ENCODE measurements around the gene RUVBL1.

Gene RUVBL1

DNA sequence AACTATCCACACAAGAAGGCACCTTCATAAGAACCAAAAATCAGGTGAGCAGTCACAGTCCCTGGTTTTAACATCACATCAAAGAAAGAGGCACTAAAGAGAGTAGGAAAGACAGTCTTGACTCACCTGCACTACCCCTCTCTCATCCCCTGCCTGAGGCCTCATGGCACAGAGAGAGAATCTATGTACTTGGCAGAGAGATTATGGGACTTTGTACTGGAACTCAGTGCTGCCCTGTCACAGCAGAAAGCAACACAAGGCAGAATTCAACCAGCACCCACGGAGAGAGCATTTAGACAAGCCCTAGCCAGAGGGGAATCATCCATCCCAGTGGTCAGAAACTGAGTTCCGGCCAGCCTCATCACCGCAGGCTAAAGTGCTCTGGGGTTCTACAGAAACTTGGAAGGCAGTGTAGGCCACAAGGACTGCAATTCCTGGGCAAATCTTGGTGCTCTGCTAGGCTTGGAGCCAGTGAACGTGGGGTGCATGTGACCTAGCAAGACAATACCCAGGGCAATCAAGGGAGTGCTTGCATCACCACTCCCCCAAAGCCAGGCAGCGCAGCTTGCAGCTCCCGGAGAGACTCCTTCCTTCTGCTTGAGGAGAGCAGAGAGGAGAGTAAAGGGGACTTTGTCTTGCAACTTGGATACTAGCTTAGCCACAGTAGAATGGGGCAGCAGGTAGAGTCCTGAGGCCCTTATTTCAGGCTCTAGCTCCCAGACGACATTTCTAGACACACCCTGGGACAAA is 8.5 kb upstream of the RUVBL1 start:
- DNase-seq (ENCODE audit: insufficient read length, low spot score) = no peak
- FAIRE-seq = no peak
- no peak for TF ChIP-seq CTCF (IDR thresholded peaks at IDR 0.05; ENCODE audit: insufficient read depth, missing control alignments)

- no peak for TF ChIP-seq CTCF (IDR thresholded peaks at IDR 0.05; ENCODE audit: insufficient read depth, missing control alignments)
- DNase-seq (ENCODE audit: insufficient read length, low spot score) (no peak), FAIRE-seq (no peak)
Observed at GRCh38 chr3:128128251-128128650, 4.6 kb upstream of the RUVBL1 start.

DNA sequence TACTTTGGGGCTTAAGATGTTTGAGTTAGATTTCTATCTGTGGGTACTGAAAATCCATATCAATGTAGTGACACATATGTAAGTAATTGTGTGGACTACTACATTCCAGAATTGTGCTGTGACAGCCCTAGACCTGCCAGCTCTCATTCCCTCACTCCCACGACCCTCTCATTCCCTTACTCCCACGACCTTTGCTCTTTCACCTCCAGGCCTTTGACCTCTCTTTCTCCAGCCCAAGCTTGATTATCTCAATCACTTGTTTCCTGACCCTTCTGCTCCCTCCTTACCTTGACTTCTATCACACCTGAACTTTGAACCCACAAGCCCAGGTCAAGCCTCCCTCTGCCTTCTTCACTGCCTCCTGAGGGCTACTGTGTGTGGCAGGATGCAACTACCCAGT is 3.6 kb upstream of the RUVBL1 start:
- DNase-seq (ENCODE audit: insufficient read length, low spot score) (no peak), FAIRE-seq (no peak)
- no peak for TF ChIP-seq CTCF (IDR thresholded peaks at IDR 0.05; ENCODE audit: insufficient read depth, missing control alignments)

DNA sequence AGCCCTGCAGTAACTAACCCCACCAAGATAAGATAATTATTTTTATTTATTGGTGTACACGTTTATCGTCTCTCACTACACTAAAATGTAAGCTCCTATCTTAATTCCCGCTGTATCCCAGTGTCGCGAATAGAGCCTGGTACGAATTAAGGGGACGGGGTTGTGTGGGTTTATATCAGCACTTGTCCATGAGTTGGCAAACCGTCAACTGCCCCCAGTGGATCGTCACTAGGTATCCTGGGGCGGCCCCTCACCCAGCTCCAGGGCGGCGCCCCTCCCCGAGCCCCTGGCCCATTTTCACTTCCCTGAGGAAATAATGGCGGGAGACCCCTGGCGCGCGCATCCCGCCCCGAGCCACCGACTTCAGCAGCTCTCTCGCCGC is 465 bp downstream of the RUVBL1 start:
- DNase-seq (ENCODE audit: insufficient read length, low spot score) = no peak
- TF ChIP-seq CTCF (IDR thresholded peaks at IDR 0.05; ENCODE audit: insufficient read depth, missing control alignments) = no peak
- no peak for FAIRE-seq

GRCh38 chr3:128122013-128122412 is 1.6 kb downstream of the RUVBL1 start:
- no peak for TF ChIP-seq CTCF (IDR thresholded peaks at IDR 0.05; ENCODE audit: insufficient read depth, missing control alignments)
- no peak for DNase-seq (ENCODE audit: insufficient read length, low spot score)
- FAIRE-seq = no peak

GRCh38 chr3:128113817-128114794 is 9.5 kb downstream of the RUVBL1 start:
- no peak for DNase-seq (ENCODE audit: insufficient read length, low spot score)
- FAIRE-seq = no peak
- TF ChIP-seq CTCF (IDR thresholded peaks at IDR 0.05; ENCODE audit: insufficient read depth, missing control alignments) = no peak

Measured in D721Med (cell line).